A549 treated with DMSO at 1 μM for 4 hours (cell line): Measurements from ENCODE around the gene BTF3. TPM values are rescaled to one million over a fixed set of nuclear protein-coding genes. Genes with fewer than 3 reads are reported as not detected.

Experiments used
- total RNA-seq: library from RNA; stranded (reverse); fragments of 200-300 nt; extraction: Qiagen RNA extraction; gene quantifications from 5 replicates; pipeline ENCODE4 v1.2.3, GENCODE V29; 2022; ENCODE audit warnings: low read depth

Gene BTF3
- 1,089 to 1,177 TPM (median 1,112 TPM) in 5 replicates for total RNA-seq

GRCh38 chr5:73498057-73498992, at the start of gene BTF3:
Gene BTF3 (plus strand): TSS chr5:73498442. CDS start chr5:73498668, 226 bp downstream.

GRCh38 chr5:73448463-73449136, 49.6 kb upstream of the BTF3 start, which contains the start of gene FOXD1:
Gene FOXD1 (minus strand): TSS chr5:73448777. CDS start chr5:73448362, 415 bp downstream.

Other genes with a start within 250 kb of the BTF3 start
- gene FOXD1, start 49.7 kb upstream of the BTF3 start, total RNA-seq: 16.1 to 22.6 TPM (median 18.1 TPM) in 5 replicates
- gene ANKRA2, start 67.2 kb downstream of the BTF3 start, total RNA-seq: 9.9 to 15.4 TPM (median 10.8 TPM) in 5 replicates
- 20.8 to 25.2 TPM (median 22.5 TPM) in 5 replicates for gene UTP15, start 67.3 kb downstream of the BTF3 start, total RNA-seq
- gene ARHGEF28, start 127.8 kb downstream of the BTF3 start, total RNA-seq: 13.7 to 17.8 TPM (median 15.1 TPM) in 5 replicates